Measurements from ENCODE around the gene HNRNPK. TPM values are rescaled to one million over a fixed set of nuclear protein-coding genes. Genes with fewer than 3 reads are reported as not detected.

The HNRNPK gene
- total and polyA plus RNA-seq, 2 of the 4 experiments (the other 2 are of a cell fraction), result 422 to 458 TPM

GRCh38 chr9:83919111-83919510 lies 60.9 kb downstream of the HNRNPK start:
- Histone ChIP-seq H2AK9ac (replicated peaks; ENCODE audit: low read depth, low read length, poor library complexity) (no peak overlapping the region), H4K5ac (ENCODE audit: low read depth, low read length) (no peak overlapping the region), H3K79me1 (ENCODE audit: low read depth in 1 of 2, low read length in 2 of 2) (peaks cover 0 to 9% of the 10 kb centered on the region in 2 experiments; a peak in 2 of 4 replicates), H3K14ac (replicated peaks; ENCODE audit: low read depth, low read length) (no peak overlapping the region), H4K8ac (ENCODE audit: low read depth in 2 of 2, low read length in 2 of 2) (no peak overlapping the region), H3K9ac (ENCODE audit: low read depth, low read length) (no peak overlapping the region), H2BK20ac (ENCODE audit: low read depth, low read length) (no peak overlapping the region), H2BK5ac (ENCODE audit: low read depth, low read length, poor library complexity, severe bottlenecking) (no peak overlapping the region), H3K4ac (ENCODE audit: low read depth, low read length) (no peak overlapping the region), H2AFZ (replicated peaks; ENCODE audit: low read length, poor library complexity) (no peak overlapping the region), H3K27ac (ENCODE audit: insufficient read depth, low read length) (no peak overlapping the region), H3K18ac (ENCODE audit: low read depth, low read length) (no peak overlapping the region), H3K36me3 (ENCODE audit: control insufficient read depth, insufficient read depth, low read length) (no peaks in the 10 kb centered on the region), H3K23ac (ENCODE audit: low read depth, low read length) (no peak overlapping the region), H3K9me1 (ENCODE audit: insufficient read depth, low read length) (no peaks in the 10 kb centered on the region), H3K4me3 (ENCODE audit: insufficient read depth, low read depth, low read length) (no peak overlapping the region), H3K27me3 (ENCODE audit: control insufficient read depth, insufficient read depth, low read length) (no peaks in the 10 kb centered on the region), H3K56ac (ENCODE audit: extremely low read depth, insufficient read depth, low read length) (no peak overlapping the region), H3K4me2 (ENCODE audit: low read depth, low read length) (no peak overlapping the region), H2BK15ac (ENCODE audit: low read depth, low read length) (no peak overlapping the region), H4K91ac (ENCODE audit: insufficient read depth, low read depth, low read length) (no peak overlapping the region), H3K4me1 (ENCODE audit: control insufficient read depth, insufficient read depth, low read length) (peaks cover 1% of the 10 kb centered on the region; the same call in 1 of the 2 replicates), H2BK120ac (ENCODE audit: low read depth, low read length) (no peak overlapping the region), H4K20me1 (ENCODE audit: insufficient read depth, low read length) (no peaks in the 10 kb centered on the region), H2AK5ac (ENCODE audit: low read depth, low read length) (no peak overlapping the region), H3K9me3 (ENCODE audit: control insufficient read depth, insufficient read depth, low read length) (no peaks in the 10 kb centered on the region)
- POLR2A ChIA-PET (ENCODE audit: unreplicated experiment), result no interaction called here
- TF ChIP-seq, protein P1, sequence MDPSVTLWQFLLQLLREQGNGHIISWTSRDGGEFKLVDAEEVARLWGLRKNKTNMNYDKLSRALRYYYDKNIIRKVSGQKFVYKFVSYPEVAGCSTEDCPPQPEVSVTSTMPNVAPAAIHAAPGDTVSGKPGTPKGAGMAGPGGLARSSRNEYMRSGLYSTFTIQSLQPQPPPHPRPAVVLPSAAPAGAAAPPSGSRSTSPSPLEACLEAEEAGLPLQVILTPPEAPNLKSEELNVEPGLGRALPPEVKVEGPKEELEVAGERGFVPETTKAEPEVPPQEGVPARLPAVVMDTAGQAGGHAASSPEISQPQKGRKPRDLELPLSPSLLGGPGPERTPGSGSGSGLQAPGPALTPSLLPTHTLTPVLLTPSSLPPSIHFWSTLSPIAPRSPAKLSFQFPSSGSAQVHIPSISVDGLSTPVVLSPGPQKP (IDR thresholded peaks at IDR 0.05; ENCODE audit: borderline replicate concordance, low read depth, low read length), result no peak
- TF ChIP-seq MXI1 (IDR thresholded peaks at IDR 0.05; ENCODE audit: borderline replicate concordance, low read depth, low read length), result no peak
- no peak for TF ChIP-seq MAZ (IDR thresholded peaks at IDR 0.05; ENCODE audit: borderline replicate concordance, low read depth, low read length)
- TF ChIP-seq RAD21 (IDR thresholded peaks at IDR 0.05; ENCODE audit: low read length), result no peak
- no peak for TF ChIP-seq CEBPB (IDR thresholded peaks at IDR 0.05; ENCODE audit: low read depth, low read length)
- no peak for TF ChIP-seq POLR2A (IDR thresholded peaks at IDR 0.05; ENCODE audit: low read depth, low read length)
- no peak for TF ChIP-seq BHLHE40 (IDR thresholded peaks at IDR 0.05; ENCODE audit: low read depth, low read length)
- TF ChIP-seq, protein P2, sequence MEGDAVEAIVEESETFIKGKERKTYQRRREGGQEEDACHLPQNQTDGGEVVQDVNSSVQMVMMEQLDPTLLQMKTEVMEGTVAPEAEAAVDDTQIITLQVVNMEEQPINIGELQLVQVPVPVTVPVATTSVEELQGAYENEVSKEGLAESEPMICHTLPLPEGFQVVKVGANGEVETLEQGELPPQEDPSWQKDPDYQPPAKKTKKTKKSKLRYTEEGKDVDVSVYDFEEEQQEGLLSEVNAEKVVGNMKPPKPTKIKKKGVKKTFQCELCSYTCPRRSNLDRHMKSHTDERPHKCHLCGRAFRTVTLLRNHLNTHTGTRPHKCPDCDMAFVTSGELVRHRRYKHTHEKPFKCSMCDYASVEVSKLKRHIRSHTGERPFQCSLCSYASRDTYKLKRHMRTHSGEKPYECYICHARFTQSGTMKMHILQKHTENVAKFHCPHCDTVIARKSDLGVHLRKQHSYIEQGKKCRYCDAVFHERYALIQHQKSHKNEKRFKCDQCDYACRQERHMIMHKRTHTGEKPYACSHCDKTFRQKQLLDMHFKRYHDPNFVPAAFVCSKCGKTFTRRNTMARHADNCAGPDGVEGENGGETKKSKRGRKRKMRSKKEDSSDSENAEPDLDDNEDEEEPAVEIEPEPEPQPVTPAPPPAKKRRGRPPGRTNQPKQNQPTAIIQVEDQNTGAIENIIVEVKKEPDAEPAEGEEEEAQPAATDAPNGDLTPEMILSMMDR (conservative IDR thresholded peaks at IDR 0.05; ENCODE audit: low read depth, low read length), result no peak
- TF ChIP-seq FOS (IDR thresholded peaks at IDR 0.05; ENCODE audit: low read depth, low read length), result no peak
- TF ChIP-seq RCOR1 (IDR thresholded peaks at IDR 0.05; ENCODE audit: insufficient replicate concordance, low read length), result no peak
- TF ChIP-seq NFE2L2 (IDR thresholded peaks at IDR 0.05; ENCODE audit: low read depth, low read length), result no peak
- TF ChIP-seq, protein P3, sequence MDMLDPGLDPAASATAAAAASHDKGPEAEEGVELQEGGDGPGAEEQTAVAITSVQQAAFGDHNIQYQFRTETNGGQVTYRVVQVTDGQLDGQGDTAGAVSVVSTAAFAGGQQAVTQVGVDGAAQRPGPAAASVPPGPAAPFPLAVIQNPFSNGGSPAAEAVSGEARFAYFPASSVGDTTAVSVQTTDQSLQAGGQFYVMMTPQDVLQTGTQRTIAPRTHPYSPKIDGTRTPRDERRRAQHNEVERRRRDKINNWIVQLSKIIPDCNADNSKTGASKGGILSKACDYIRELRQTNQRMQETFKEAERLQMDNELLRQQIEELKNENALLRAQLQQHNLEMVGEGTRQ (IDR thresholded peaks at IDR 0.05; ENCODE audit: low read depth, low read length), result no peak
- no peak for TF ChIP-seq CHD1 (IDR thresholded peaks at IDR 0.05; ENCODE audit: low read depth, low read length)
- no peak for TF ChIP-seq MAFK (IDR thresholded peaks at IDR 0.05; ENCODE audit: low read depth, low read length)
- no peak for TF ChIP-seq SMC3 (IDR thresholded peaks at IDR 0.05; ENCODE audit: low read depth, low read length)
- no peak for TF ChIP-seq RFX5 (IDR thresholded peaks at IDR 0.05; ENCODE audit: low read depth, low read length)
- intact Hi-C loops (cut with micrococcal nuclease) (no loop called here), in situ Hi-C loops (cut with MboI; ENCODE audit: low sequenced_read_pairs) (loop anchor here (10.0 kb wide), 1 partner anchor 294 kb away; the partner anchor contains the start of gene IDNK), dilution Hi-C loops (cut with HindIII; ENCODE audit: low sequenced_read_pairs, unreplicated experiment) (no loop called here)
- WGBS, 2 experiments (ENCODE audit: extremely low coverage in 2 of 2, insufficient read length in 1 of 2), result no CpG with 5 or more reads among the region's 1 CpG
- ATAC-seq (ENCODE audit: low read depth) (no peak), DNase-seq (no peak)
- BruUV-seq (replicated peaks), result no TSS peak
- CTCF ChIA-PET, result no interaction called here

Measured in IMR-90 (cell line).